Measurements from ENCODE around the gene CIITA.
"Not testable (repeated sequence)": the region's sequence is repeated elsewhere in the genome, so short reads cannot be mapped to it uniquely, and the experiment has no call there.

The CIITA gene

GRCh38 chr16:10936272-10936984 lies 59.4 kb downstream of the CIITA start:
- no peak for DNase-seq

- DNase-seq = no peak
Observed at GRCh38 chr16:10937068-10937859, 60.3 kb downstream of the CIITA start.

GRCh38 chr16:10938321-10938720 lies 61.3 kb downstream of the CIITA start:
- DNase-seq = no peak

- no peak for DNase-seq
Observed at GRCh38 chr16:10938796-10939648, 62.0 kb downstream of the CIITA start.

DNA sequence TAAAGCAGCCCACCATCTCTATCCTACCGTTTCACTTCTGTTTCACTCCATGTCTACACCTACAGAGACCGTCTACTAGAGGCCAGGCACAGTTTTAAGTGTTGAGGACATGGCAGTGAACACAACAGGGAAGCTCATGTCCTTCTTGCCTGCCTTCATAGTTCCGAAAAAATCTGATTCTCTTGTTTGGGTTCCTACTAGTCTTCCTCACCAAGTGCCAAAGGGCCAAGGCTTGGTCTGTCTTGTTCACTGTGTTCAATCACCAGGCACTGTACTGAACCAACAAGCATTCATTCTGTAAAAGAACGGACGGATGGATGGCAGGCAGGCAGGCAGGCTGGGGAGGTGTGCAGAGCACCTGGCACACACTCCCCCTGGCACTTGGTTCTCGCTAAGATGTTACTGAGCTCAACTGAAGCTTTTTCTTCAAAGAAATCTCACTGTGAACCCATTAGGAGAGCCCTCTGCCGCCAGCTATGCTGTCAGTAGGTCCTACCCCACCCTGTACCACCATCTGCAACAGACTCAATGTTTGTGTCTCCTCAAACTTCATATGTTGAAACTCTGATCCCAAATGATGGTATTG lies 62.7 kb downstream of the CIITA start:
- DNase-seq = no peak

- DNase-seq = no peak
Observed at GRCh38 chr16:10940501-10941079, 63.6 kb downstream of the CIITA start.

DNA sequence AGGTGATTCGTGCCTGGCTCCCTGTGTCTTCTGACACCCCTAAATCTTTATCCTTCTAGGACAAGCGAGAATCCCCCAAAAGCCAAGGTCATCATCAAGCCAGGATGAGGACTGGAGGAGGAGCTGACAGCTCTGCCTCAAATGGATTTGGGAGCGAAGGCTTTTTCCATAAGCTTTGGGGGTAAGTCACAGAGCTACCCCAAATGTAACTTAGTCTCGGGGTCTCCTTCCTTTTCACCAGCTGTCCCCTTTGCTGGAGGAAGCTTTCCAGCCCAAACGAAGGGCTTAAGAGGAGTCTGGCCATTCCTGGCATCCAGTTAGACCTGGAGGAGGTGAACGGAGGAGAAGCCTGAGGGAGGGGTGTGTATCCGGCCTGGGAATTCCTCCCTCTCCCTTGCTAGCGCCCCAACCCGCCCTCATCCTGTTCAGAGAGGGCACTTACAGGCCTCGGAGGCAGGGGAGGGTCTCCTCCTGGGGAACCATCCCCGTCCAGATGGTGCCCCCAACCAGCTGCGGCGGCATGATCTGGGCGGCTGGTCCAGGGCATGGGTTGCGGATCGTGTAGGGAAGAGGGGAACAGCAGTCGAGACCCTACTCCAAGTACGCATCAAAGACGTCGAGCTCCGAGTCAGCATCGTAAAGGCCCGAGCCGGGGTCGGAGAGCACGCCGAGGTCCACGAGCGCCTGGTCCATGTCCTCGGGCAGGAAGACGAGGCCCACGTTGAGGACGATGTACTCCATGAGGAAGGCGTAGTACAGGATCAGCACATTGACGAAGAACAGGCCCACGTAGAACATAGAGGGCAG lies 64.3 kb downstream of the CIITA start:
- no peak for DNase-seq

DNA sequence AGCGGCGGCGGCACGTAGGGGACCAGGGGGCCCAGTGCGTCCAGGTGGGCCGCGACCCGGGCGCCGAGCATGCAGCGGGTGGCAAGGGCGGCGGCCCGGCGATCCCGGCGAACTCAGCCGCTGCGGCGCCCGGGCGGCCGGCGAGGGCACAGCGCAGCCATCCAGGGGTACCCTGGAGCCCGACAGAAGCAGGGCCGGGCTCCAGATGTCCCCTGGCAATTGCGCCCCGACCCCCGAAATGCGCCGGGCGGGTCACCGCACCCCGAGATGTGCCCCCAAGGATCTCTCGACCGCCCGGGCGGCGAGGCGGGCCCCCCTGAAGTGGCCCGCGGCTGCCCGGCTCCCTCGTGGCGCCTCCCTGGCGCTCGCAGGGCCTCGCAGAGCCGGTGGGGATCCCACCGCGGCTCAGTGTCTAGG lies 64.9 kb downstream of the CIITA start:
- not testable (repeated sequence) for DNase-seq

- DNase-seq = peak; percentile 54
Observed at GRCh38 chr16:10942352-10943063, 65.5 kb downstream of the CIITA start, which contains the start of gene DEXI. TSS of gene DEXI (minus strand) at chr16:10942468. CDS start at chr16:10942005, 463 bp downstream.

GRCh38 chr16:10943064-10943353 lies 66.0 kb downstream of the CIITA start:
- DNase-seq = no peak

GRCh38 chr16:10944249-10945064 lies 67.5 kb downstream of the CIITA start, which contains the start of gene CLEC16A:
TSS of gene CLEC16A (plus strand) at chr16:10944564. CDS start at chr16:10944718, 154 bp downstream.
- DNase-seq = peak; percentile 65

DNA sequence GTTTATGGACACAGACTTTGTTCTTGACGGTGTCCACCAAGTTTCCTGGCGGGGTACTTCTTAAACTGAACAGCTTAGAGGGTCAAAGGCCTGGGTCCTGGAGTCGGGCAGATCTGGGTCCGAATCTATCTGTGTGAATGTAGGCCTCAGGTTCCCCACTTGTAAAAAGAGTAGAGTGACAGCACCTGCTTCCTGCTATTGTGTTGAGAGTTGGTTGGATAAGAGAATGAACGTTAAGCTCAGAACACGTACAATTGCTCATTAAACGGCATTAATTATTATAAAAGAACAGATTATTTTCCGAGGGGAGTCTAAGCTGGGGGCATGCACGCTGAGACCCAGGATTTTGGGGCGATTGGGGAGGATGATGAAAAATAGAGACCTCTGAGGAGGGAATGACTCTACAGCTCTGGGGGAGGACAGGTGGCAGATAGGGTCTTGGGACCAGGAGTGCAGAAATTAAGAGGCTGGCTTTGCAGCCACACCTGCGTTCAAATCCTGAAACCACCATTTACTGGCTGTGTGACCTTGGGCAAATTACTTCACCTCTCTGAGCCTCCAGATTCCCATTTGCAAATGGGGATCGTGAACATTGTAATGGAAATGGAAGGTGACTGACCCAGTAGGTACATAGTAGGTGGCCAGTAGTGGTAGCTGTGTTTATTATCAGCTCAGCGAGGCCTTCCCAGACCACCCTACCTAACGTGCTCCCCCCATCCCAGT lies 68.2 kb downstream of the CIITA start:
- no peak for DNase-seq

GRCh38 chr16:10946308-10946707 lies 69.3 kb downstream of the CIITA start:
- DNase-seq = no peak

DNA sequence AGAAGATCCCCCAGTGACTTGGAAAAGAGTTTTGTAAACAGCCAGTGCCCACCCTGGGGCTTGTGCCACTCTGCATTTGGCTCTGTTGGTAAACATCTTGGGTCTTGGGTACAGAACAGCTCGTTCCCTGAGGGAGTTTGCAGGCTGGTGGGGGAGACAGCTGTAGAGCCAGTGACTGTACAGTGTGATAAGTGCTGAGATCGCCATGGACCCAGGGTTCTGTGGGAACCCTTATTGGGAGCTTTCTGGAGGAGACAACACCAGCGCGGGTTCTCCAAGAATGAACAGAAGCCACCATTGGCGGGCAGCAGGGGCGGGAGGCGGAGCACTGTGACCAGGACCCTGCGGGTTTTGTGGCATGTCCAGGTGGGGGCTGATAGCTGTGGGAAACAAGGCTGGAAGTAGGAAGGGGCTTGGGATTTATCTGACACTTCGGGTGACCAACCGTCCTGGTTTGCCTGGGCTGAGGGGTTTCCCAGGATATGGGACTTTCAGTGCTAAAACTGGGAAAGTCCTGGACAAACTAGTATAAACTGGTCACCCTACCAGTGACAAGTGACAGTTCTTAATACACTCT lies 70.3 kb downstream of the CIITA start:
- DNase-seq = no peak

- no peak for DNase-seq
Observed at GRCh38 chr16:10949424-10949970, 72.5 kb downstream of the CIITA start.

GRCh38 chr16:10950393-10950792 lies 73.4 kb downstream of the CIITA start:
- DNase-seq = no peak

DNA sequence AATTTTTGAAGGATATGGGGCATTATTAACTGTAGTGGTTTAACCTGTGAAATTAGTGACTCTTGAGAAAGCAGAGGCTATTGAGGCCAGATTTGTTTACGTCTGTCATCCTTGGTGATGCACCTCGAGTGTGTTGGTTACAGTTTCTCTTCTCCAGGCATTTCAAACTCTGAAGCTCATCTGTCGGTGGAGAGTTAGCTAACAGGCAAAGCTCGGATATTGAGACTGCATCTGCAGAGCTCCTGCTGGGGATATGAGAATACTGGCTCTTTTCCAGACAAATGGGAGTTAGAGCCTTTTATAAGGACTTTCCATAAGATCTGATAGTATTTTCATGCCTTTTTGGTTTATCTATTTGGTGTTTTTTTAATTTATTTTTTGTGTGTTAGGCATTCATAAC lies 74.0 kb downstream of the CIITA start:
- DNase-seq = no peak

DNA sequence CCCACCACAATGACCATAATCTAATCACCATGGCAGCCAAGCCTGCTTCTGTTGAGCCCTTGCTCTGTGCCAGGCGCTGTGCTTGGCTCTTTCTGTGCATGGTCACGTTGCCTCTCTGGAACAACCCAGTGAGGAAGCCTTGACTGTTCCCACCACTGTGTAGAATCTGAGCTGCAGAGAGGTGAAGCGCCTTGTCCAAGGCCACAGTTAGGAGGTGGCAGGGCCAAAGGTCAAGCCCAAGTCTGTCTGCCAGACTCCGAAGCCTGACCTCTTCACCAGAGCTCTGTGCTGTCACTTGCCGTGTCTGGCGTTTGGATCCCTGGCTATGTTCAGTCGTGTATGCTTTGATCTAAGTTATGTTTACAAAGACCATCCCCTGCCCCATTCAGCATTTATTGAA lies 77.9 kb downstream of the CIITA start:
- no peak for DNase-seq

All from NCI-H1436 treated with DMSO at 0.1 percent for 48 hours (cell line).